GM18505 (cell line): ENCODE measurements around the gene MLXIPL.
"Not testable (repeated sequence)": the region's sequence is repeated elsewhere in the genome, so short reads cannot be mapped to it uniquely, and the experiment has no call there.

ENCODE experiments used
- ATAC-seq: cut with Tn5 transposase; IDR thresholded peaks from one replicate; pipeline ENCODE4 v1.9.1; 2021; ENCODE audit not compliant: unreplicated experiment
- POLR2A ChIP-seq: IDR thresholded peaks from 4 replicates; pipeline ENCODE4 v1.6.1; 2011; ENCODE audit warnings: borderline replicate concordance; ENCODE audit not compliant: insufficient read depth, insufficient read length; ENCODE audit errors: extremely low read depth

Gene MLXIPL

DNA sequence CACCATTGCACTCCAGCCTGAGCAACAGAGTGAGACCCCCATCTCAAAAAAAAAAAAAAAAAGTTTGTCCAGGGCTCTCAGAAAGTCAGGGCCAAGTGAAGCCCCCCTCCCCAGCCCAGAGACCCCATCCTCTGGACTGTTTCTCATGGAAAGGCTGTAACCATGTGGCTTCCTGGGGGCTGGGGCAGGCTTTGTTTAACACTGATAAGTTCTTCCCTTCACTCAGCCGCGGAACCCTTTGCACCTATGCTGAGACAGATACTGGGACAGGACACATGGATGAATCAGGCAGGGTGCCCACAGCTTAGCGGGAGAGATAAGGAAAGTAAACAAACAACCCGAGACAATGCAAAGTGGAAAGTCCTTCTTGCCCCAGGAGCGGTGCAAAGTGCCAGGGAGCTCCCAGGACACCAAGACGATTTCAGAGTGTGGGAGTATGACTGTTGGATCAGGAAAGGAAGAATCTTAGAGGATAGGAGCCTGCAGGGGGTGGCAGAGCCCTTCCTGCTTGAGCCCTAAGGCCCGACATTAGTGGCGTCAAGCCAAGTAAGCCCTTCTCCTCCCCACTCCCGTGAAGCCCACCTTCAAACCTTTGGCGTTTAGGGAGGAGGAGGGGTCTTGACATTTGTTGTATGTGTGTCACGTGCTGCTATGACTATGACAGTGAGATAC lies 11.6 kb downstream of the MLXIPL start:
- no peak for TF ChIP-seq POLR2A

DNA sequence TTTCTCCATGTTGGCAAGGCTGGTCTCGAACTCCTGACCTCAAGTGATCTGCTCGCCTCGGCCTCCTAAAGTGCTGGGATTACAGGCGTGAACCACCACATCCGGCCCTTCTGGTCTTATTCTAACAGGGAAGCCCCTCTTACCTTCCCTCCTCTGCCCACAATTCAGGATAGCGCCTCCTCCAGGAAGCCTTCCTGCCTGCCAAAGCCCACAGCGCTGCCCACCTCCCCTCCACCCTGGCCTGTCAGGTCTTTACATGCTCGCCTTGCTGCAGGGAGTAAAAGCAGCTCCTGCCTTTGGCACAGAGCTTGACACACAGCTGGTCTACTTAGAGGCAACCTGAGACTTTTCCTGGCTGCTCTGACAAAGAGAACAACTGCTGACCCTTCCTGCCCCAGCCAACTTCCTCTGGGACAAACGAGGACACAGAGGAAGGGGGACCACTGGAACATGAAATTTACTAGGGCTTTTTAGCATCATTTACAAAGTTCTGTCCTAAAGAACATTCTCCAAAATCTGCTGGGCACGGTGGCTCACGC lies 13.2 kb downstream of the MLXIPL start:
- TF ChIP-seq POLR2A: no peak
- no peak for ATAC-seq

More for the DNA sequence above, 11.6 kb downstream of the MLXIPL start:
- ATAC-seq: no peak

DNA sequence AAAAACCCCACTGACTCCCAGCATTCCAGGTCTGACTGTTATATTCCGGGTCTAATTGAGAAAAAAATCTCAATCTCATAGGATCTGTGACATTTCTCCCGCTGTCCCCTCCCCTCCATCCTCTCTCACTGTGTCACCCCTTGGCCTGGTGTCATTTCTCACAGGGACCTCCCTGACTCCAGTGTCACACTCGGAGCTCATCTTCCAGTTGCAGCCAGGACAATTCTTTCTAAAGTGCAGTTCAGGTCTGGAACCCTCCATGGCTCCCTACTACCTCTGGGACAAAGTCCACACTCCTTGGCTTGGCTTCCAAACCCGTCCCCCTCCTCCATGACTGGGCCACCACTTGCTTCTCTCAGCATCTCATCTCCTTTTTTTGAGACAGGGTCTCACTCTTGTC lies 14.2 kb downstream of the MLXIPL start:
- TF ChIP-seq POLR2A: no peak
- no peak for ATAC-seq

DNA sequence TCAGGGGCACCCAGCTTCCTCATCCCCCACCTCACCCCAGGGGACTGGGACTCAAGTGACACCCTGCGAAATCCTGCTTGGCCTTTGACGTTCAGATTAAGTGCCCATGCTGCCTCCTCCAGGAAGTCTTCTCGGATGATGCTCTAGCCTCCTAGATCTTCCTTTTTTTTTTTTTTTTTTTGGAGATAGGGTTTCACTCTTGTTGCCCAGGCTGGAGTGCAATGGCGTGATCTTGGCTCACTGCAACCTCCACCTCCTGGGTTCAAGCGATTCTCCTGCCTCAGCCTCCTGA lies 16.7 kb downstream of the MLXIPL start:
- not testable (repeated sequence) for ATAC-seq

DNA sequence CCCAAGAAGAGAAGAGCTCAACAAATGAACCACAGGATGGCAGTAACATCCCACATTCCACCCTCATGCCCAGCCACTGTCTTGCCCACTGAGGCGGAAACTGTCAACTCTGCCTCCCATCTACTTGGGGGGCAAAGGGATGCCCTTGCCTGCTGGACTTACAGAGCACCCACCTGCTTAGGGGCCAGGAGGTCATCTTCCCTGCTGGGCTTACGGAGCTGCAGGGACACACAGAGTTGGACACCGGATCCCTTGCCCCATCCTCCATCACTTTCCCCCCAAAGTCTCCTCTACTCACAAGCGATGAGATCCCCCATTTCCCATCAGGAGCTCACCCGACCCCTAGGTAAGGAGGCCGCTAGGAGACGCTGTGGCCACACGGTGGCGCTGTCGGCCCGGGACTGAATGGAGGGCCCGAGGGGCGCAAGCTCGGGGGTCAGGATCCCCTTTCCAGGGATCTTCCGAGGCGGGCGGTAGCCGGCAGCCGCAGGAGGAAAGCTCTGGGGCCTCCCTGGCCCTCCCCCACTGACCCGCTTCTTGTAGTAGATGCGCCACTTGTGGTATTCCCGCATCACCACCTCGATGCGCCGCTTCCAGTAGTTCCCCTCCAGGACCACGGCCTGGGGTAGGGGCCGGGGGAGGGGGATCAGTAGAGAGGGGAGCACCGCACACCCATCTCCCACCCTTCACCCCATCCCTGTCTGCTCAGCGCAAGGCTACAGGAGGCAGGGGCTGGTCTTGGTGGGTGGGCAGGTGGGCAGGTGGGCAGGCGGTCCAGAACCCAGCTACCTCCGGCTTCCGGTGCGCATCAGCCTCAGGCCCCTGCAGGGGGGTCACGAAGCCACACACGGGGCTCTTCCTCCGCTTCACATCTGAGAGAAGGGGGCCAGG lies 17.3 kb downstream of the MLXIPL start:
- no peak for TF ChIP-seq POLR2A
- ATAC-seq: no peak

DNA sequence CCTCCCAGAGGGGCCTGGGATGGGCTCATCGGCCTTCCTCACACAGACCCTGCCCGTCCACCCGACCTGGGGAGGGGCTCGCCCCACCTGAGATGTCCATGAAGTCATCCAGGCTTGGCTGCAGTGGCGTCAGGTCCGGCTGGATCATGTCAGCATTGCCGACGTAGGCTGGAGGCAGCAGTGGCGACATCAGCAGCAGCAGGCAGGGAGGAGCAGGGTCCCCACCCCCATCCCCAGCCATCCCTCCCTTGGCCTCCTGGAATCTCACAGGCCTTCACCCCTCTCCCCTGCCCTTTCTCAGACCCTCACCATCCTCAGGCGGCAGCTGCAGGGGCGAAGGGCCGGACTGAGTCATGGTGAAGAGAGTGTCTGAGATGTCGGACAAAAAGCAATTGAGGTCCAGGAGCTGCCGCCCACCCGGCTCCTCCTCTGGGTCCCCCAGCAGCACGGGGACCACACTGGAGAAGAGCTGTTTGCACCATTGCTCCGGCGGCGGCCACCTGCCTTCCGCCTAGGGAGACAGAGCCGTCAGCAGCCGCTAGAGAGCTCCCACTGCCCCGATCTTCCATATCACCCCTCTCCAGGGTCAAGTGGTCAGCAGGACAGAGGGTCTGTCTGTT lies 18.6 kb downstream of the MLXIPL start:
- ATAC-seq: no peak
- no peak for TF ChIP-seq POLR2A

DNA sequence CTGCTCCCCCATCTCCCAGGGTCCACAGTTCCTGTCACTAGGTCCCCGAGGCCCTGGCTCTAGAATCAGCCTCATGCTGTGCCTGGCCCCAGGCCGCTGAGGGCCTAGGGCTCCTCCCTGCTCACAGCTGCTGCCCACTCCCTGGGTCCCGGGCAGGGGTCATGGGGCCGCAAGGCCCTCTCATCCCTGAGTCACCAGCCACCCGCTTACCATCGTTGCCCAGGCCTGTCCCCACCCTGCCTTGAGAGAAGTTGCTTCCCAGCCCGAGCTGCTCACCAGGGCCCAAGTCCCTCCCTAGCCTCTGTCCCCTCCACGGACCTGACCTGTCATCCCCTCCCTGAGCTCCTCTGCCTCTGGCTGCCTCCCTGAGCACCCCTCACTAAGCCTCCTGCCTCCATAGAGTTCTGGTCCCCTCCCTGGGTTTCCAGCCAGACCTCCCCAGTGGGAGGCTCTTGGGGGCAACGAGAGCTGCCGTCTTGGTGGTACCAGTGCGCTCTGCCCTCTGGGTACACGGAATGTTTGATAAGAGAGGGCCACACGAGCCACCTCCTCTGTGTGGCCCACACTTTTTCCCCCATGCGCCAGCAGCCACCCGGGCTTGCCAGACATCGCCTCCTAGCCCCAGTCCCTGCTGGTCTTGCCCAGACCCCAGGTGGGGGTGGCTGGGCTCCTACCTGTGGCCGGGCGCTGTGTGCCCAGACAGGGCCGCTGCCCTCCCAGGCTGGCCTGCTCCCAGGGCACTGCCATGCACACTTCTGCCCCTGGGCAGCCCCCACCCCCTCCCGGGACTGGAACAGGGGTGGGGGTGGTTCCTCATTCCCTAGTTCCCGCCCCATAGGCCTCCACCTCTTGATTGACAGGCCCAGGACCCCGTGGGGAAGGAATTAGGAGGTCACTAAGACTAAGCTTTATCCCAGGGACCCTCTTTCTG lies 21.3 kb downstream of the MLXIPL start:
- TF ChIP-seq POLR2A: no peak
- no peak for ATAC-seq

DNA sequence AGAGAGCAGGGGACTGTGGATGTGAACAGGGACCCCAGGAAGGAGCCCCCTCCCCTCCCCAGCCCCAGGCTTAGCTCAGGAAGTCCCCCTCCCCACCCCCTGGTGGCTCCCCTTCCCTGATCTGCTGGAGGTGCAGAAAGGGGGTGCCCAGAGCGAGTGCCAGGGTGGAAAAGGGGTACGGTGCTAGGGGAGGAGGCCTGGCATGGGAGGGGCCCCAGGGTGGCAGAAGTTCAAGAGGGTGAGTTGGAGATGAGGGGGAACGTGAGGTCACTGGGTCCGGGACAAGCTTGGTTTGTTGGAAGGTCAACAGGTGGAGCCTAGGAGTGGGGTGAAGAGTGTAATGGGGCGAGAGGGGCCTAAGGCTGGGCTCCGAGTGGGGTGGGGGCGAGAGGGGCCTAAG lies 24.4 kb downstream of the MLXIPL start:
- no peak for ATAC-seq
- TF ChIP-seq POLR2A: no peak

DNA sequence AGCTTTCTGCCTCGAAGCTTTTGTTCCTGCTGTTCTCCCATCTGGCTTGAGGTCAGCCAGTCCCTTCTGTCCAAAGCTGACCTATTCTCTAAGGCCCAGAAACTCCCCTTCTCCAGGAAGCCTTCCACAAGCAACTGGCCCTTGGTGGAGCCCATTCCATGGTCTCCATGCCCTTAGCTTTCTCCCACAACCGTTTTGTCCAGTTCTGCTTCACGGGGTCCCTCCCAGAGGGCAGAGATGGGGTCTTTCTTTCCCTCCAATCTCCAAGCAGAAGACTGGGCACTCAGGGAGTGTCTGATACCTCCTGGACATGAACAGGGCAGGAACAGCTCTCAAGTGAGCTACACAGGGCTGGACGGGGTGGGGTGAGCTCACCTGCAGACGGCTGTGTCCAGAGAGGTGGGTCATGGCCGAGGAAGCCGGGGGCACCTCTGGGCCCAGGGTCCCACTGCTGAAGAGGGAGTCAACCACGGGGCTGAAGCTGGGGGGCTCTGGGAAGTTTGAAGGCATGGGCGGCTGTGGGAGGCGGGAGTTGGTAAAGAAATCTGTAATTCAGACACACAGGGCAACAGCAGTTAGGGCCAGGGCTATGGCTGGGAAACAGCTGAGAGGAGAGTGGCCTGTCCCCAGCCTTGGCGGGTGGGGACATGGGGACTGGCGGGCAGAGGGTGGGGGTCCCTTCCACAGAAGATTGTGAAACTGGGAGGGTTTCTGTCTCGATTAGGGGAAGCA lies 25.0 kb downstream of the MLXIPL start:
- no peak for ATAC-seq
- TF ChIP-seq POLR2A: no peak

DNA sequence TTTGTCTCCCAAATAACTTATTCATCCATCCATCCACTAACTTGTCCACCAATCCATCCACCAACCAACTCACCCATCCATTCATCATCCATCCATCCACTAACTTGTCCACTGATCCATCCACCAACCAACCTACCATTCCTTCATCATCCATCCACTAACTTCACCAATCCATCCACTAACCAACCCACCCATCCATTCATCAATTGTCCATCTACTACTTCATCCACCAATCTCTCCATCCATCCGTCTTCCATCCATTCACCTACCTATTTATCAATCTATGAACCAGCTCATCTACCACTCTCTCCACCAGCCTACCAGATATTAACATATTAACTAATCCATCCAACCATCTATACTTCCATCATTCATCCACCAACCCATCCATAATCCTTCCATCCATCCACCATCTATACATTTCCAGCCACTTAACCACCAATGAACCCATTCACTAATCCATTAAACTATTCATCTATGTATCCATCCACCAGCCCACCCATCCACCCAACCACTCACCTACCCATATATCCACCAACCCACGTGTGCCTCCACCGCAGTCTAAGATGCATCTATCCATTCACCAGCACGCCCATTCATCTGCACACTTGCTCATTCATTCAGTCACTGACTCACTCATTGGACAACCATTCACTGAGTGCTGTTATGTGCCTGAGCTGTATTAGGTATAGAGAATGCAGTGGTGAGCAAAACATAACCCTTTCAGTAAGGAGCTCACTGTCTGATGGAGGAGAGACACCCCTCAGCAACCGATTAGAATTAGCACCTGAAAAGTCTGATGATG lies 26.1 kb downstream of the MLXIPL start:
- no peak for ATAC-seq
- no peak for TF ChIP-seq POLR2A

DNA sequence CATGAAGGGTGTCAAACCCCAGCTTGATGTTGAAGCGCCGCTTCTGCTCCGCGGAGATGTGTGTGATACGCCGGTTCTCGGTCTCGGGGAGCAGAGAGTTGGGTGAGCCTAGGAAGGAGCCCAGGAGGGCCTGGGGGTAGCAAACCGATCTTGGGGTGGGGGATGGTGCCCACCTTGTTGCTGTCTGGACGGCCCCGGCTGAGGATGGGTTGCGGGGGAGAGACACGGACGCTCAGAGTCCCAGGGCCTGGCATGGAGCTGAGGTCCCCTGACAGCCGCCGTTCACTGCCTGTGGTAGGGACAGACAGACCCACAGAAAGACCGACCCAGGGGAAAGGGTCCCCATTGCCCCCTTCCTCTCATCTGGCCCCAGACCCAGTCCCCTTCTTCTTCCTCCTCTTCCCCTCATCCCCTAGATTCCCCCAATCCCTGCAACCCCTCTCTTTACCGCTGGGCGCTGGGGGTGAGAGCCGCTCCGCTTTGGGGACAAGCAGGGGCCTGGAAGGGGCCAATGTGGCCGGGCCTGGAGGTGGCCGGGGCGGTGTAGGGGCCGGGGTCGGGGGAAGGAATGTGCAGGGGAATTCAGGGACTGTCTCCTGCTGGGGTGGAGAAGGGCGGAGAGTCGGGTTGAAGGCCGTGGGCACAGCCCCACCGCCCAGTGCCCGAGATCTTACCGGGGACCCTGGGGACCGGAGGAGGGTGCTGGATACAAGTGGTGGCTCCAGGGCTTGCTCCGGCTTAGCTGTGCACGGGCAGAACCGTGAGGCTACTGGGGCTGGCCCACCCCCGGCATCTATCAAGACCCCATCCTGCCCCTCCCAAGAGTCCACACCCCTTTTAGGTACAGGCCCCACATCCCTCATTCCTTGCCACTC lies 27.9 kb downstream of the MLXIPL start:
- TF ChIP-seq POLR2A: no peak
- ATAC-seq: no peak
